ENCODE measurements around the gene NCF4. TPM values are rescaled to one million over a fixed set of nuclear protein-coding genes. Genes with fewer than 3 reads are reported as not detected.

NCF4 gene
- total RNA-seq, 2 donors from 2014 or later: 24.2 to 53.1 TPM

GRCh38 chr22:36879775-36880174 is 19.0 kb downstream of the NCF4 start:
- H3K27ac Mint-ChIP-seq: peak overlapping the region in 1 of 2 donors; percentile 84
- peaks cover 0 to 3% of the 10 kb centered on the region in 2 donors for H3K27me3 Mint-ChIP-seq
- ATAC-seq: no peak
- peaks cover 8 to 44% of the 10 kb centered on the region in 2 donors for H3K4me1 Mint-ChIP-seq (ENCODE audit: low read depth in 2 of 2)
- H3K4me3 Mint-ChIP-seq: peak overlapping the region; percentile 38
- H3K9me3 Mint-ChIP-seq: peaks cover 18% of the 10 kb centered on the region
- H3K36me3 Mint-ChIP-seq: peaks cover 50% of the 10 kb centered on the region
- DNase-seq (ENCODE audit: low spot score): peak; percentile 20

- peaks cover 5 to 45% of the 10 kb centered on the region in 2 donors for H3K4me1 Mint-ChIP-seq (ENCODE audit: low read depth in 2 of 2)
- peak overlapping the region; percentile 42 to 84 for H3K27ac Mint-ChIP-seq
- peaks cover 18% of the 10 kb centered on the region for H3K9me3 Mint-ChIP-seq
- H3K27me3 Mint-ChIP-seq: peaks cover 0 to 3% of the 10 kb centered on the region in 2 donors
- DNase-seq (ENCODE audit: low spot score) (no peak), ATAC-seq (peak; percentile 61 to 70)
- H3K4me3 Mint-ChIP-seq: peak overlapping the region; percentile 59
- peaks cover 46% of the 10 kb centered on the region for H3K36me3 Mint-ChIP-seq
Measured at GRCh38 chr22:36881504-36882245, 20.9 kb downstream of the NCF4 start.

GRCh38 chr22:36884349-36885158 is 23.7 kb downstream of the NCF4 start:
- H3K27me3 Mint-ChIP-seq: peaks cover 12 to 13% of the 10 kb centered on the region in 2 donors
- ATAC-seq (peak in 1 of 2 donors; percentile 65), DNase-seq (ENCODE audit: low spot score) (no peak)
- H3K9me3 Mint-ChIP-seq: peaks cover 18% of the 10 kb centered on the region
- H3K27ac Mint-ChIP-seq: peak overlapping the region in 1 of 2 donors; percentile 68
- peaks cover 4 to 37% of the 10 kb centered on the region in 2 donors for H3K4me1 Mint-ChIP-seq (ENCODE audit: low read depth in 2 of 2)
- H3K36me3 Mint-ChIP-seq: peaks cover 33% of the 10 kb centered on the region
- peak overlapping the region; percentile 34 for H3K4me3 Mint-ChIP-seq

GRCh38 chr22:36885474-36885873 is 24.7 kb downstream of the NCF4 start:
- H3K4me1 Mint-ChIP-seq (ENCODE audit: low read depth in 2 of 2): peaks cover 4 to 29% of the 10 kb centered on the region in 2 donors
- no peak overlapping the region for H3K4me3 Mint-ChIP-seq
- peaks cover 23% of the 10 kb centered on the region for H3K36me3 Mint-ChIP-seq
- peak in 1 of 2 donors; percentile 38 for ATAC-seq
- H3K27ac Mint-ChIP-seq: peak overlapping the region in 1 of 2 donors; percentile 68
- peaks cover 15% of the 10 kb centered on the region for H3K9me3 Mint-ChIP-seq
- no peak for DNase-seq (ENCODE audit: low spot score)
- peaks cover 12 to 13% of the 10 kb centered on the region in 2 donors for H3K27me3 Mint-ChIP-seq

- ATAC-seq (no peak), DNase-seq (ENCODE audit: low spot score) (no peak)
- H3K27me3 Mint-ChIP-seq: peaks cover 10 to 13% of the 10 kb centered on the region in 2 donors
- no peak overlapping the region for H3K4me3 Mint-ChIP-seq
- peaks cover 18% of the 10 kb centered on the region for H3K36me3 Mint-ChIP-seq
- H3K9me3 Mint-ChIP-seq: peaks cover 12% of the 10 kb centered on the region
- peaks cover 4 to 24% of the 10 kb centered on the region in 2 donors for H3K4me1 Mint-ChIP-seq (ENCODE audit: low read depth in 2 of 2)
- H3K27ac Mint-ChIP-seq: no peak overlapping the region
Measured at GRCh38 chr22:36886016-36886415, 25.2 kb downstream of the NCF4 start.

GRCh38 chr22:36887162-36887561 is 26.4 kb downstream of the NCF4 start:
- Mint-ChIP-seq H3K27ac (no peak overlapping the region), H3K4me3 (no peak overlapping the region), H3K4me1 (ENCODE audit: low read depth in 2 of 2) (peaks cover 0 to 26% of the 10 kb centered on the region in 2 donors), H3K9me3 (peaks cover 4% of the 10 kb centered on the region), H3K27me3 (peaks cover 10 to 25% of the 10 kb centered on the region in 2 donors), H3K36me3 (peaks cover 8% of the 10 kb centered on the region)
- no peak for DNase-seq (ENCODE audit: low spot score)
- ATAC-seq: no peak

GRCh38 chr22:36891646-36892045 is 30.8 kb downstream of the NCF4 start:
- Mint-ChIP-seq H3K4me1 (ENCODE audit: low read depth in 2 of 2) (peaks cover 0 to 23% of the 10 kb centered on the region in 2 donors), H3K27me3 (peaks cover 10 to 25% of the 10 kb centered on the region in 2 donors), H3K27ac (peak overlapping the region in 1 of 2 donors; percentile 36), H3K36me3 (peaks cover 12% of the 10 kb centered on the region), H3K4me3 (no peak overlapping the region), H3K9me3 (no peaks in the 10 kb centered on the region)
- ATAC-seq (no peak), DNase-seq (ENCODE audit: low spot score) (no peak)

GRCh38 chr22:36892292-36892691 is 31.5 kb downstream of the NCF4 start:
- no peak for DNase-seq (ENCODE audit: low spot score)
- peaks cover 8 to 27% of the 10 kb centered on the region in 2 donors for H3K27me3 Mint-ChIP-seq
- no peaks in the 10 kb centered on the region for H3K9me3 Mint-ChIP-seq
- H3K36me3 Mint-ChIP-seq: peaks cover 12% of the 10 kb centered on the region
- no peak overlapping the region for H3K4me3 Mint-ChIP-seq
- ATAC-seq: no peak
- peak overlapping the region; percentile 36 to 43 for H3K27ac Mint-ChIP-seq
- peaks cover 3 to 27% of the 10 kb centered on the region in 2 donors for H3K4me1 Mint-ChIP-seq (ENCODE audit: low read depth in 2 of 2)

- ATAC-seq (no peak), DNase-seq (ENCODE audit: low spot score) (no peak)
- H3K4me3 Mint-ChIP-seq: no peak overlapping the region
- peaks cover 6 to 19% of the 10 kb centered on the region in 2 donors for H3K27me3 Mint-ChIP-seq
- H3K4me1 Mint-ChIP-seq (ENCODE audit: low read depth in 2 of 2): peaks cover 9 to 35% of the 10 kb centered on the region in 2 donors
- H3K27ac Mint-ChIP-seq: peak overlapping the region in 1 of 2 donors; percentile 36
- peaks cover 12% of the 10 kb centered on the region for H3K36me3 Mint-ChIP-seq
- no peaks in the 10 kb centered on the region for H3K9me3 Mint-ChIP-seq
Measured at GRCh38 chr22:36893262-36893661, 32.5 kb downstream of the NCF4 start.

GRCh38 chr22:36894266-36894665 is 33.5 kb downstream of the NCF4 start:
- Mint-ChIP-seq H3K4me3 (no peak overlapping the region), H3K9me3 (no peaks in the 10 kb centered on the region), H3K36me3 (peaks cover 15% of the 10 kb centered on the region), H3K27me3 (peaks cover 4 to 23% of the 10 kb centered on the region in 2 donors), H3K4me1 (ENCODE audit: low read depth in 2 of 2) (peaks cover 10 to 35% of the 10 kb centered on the region in 2 donors), H3K27ac (no peak overlapping the region)
- DNase-seq (ENCODE audit: low spot score) (no peak), ATAC-seq (no peak)

GRCh38 chr22:36897611-36898010 is 36.8 kb downstream of the NCF4 start:
- H3K4me1 Mint-ChIP-seq (ENCODE audit: low read depth in 2 of 2): peaks cover 27 to 38% of the 10 kb centered on the region in 2 donors
- H3K27ac Mint-ChIP-seq: peak overlapping the region in 1 of 2 donors; percentile 1
- peaks cover 22% of the 10 kb centered on the region for H3K36me3 Mint-ChIP-seq
- peaks cover 11 to 19% of the 10 kb centered on the region in 2 donors for H3K27me3 Mint-ChIP-seq
- no peaks in the 10 kb centered on the region for H3K9me3 Mint-ChIP-seq
- ATAC-seq: no peak
- H3K4me3 Mint-ChIP-seq: no peak overlapping the region
- DNase-seq (ENCODE audit: low spot score): no peak

GRCh38 chr22:36898690-36899089 is 37.9 kb downstream of the NCF4 start:
- ATAC-seq: no peak
- no peaks in the 10 kb centered on the region for H3K9me3 Mint-ChIP-seq
- DNase-seq (ENCODE audit: low spot score): no peak
- peaks cover 27 to 35% of the 10 kb centered on the region in 2 donors for H3K4me1 Mint-ChIP-seq (ENCODE audit: low read depth in 2 of 2)
- peaks cover 22% of the 10 kb centered on the region for H3K36me3 Mint-ChIP-seq
- H3K27ac Mint-ChIP-seq: peak overlapping the region; percentile 50 to 92
- peaks cover 15 to 24% of the 10 kb centered on the region in 2 donors for H3K27me3 Mint-ChIP-seq
- H3K4me3 Mint-ChIP-seq: no peak overlapping the region

GRCh38 chr22:36899498-36899897 is 38.7 kb downstream of the NCF4 start:
- Mint-ChIP-seq H3K36me3 (peaks cover 22% of the 10 kb centered on the region), H3K27me3 (peaks cover 21 to 32% of the 10 kb centered on the region in 2 donors), H3K4me1 (ENCODE audit: low read depth in 2 of 2) (peaks cover 27 to 35% of the 10 kb centered on the region in 2 donors), H3K4me3 (no peak overlapping the region), H3K9me3 (no peaks in the 10 kb centered on the region), H3K27ac (peak overlapping the region in 1 of 2 donors; percentile 92)
- ATAC-seq: no peak
- no peak for DNase-seq (ENCODE audit: low spot score)

All from natural killer cell treated with Interleukin-12 subunit alpha and Interleukin-12 subunit beta and Interleukin-15 and Interleukin-18, amount 100 ng/mL, for 72 hours (primary cell).